DOHH2 (cell line): ENCODE results near the gene DRD2.

ENCODE experiments used
- H3F3A ChIP-seq: fragments of 200-600 bp; sonication (generic), shearing (Covaris generic); 2 replicates; pipeline ENCODE4 v1.6.0; 2016; ENCODE audit warnings: antibody characterized with exemption, mild to moderate bottlenecking; ENCODE audit not compliant: control insufficient read depth, insufficient read depth
- H3K27ac ChIP-seq: fragments of 200-600 bp; sonication (generic); 2 replicates; pipeline ENCODE4 v1.5.1; 2014; ENCODE audit warnings: low read depth, mild to moderate bottlenecking, low read length, moderate library complexity
- H3K27me3 ChIP-seq: fragments of 200-600 bp; sonication (generic); 2 replicates; pipeline ENCODE4 v1.6.1; 2014; ENCODE audit warnings: mild to moderate bottlenecking, low read length, mixed read lengths; ENCODE audit not compliant: control insufficient read depth
- H3K36me3 ChIP-seq: fragments of 200-600 bp; sonication (generic); 2 replicates; pipeline ENCODE4 v1.6.1; 2014; ENCODE audit warnings: mild to moderate bottlenecking, low read length, moderate library complexity, mixed read lengths; ENCODE audit not compliant: control insufficient read depth
- H3K4me1 ChIP-seq: fragments of 200-600 bp; sonication (generic); 2 replicates; pipeline ENCODE4 v1.6.1; 2014; ENCODE audit warnings: mild to moderate bottlenecking, low read length, mixed read lengths; ENCODE audit not compliant: control insufficient read depth
- H3K4me2 ChIP-seq: fragments of 200-600 bp; sonication (generic); 2 replicates; pipeline ENCODE4 v1.6.0; 2014; ENCODE audit warnings: mild to moderate bottlenecking, low read length, moderate library complexity
- H3K4me3 ChIP-seq: fragments of 200-600 bp; sonication (generic); 2 replicates; pipeline ENCODE4 v1.5.1; 2014; ENCODE audit warnings: mild to moderate bottlenecking, low read length, mixed read lengths
- H3K79me2 ChIP-seq: fragments of 200-600 bp; sonication (generic); 2 replicates; pipeline ENCODE4 v1.6.1; 2014; ENCODE audit warnings: mild to moderate bottlenecking, low read length, mixed read lengths; ENCODE audit not compliant: control insufficient read depth
- H3K9me2 ChIP-seq: fragments of 200-600 bp; sonication (generic); replicated peaks from 2 replicates; pipeline ENCODE4 v1.6.1; 2014; ENCODE audit warnings: mild to moderate bottlenecking, low read length, mixed read lengths; ENCODE audit not compliant: control insufficient read depth
- H3K9me3 ChIP-seq: fragments of 200-600 bp; sonication (generic); 2 replicates; pipeline ENCODE4 v1.6.1; 2014; ENCODE audit warnings: antibody characterized with exemption, low read length, mixed read lengths; ENCODE audit not compliant: control insufficient read depth, insufficient read depth
- H4K20me1 ChIP-seq: fragments of 200-600 bp; sonication (generic); 2 replicates; pipeline ENCODE4 v1.6.0; 2014; ENCODE audit warnings: low read depth, mild to moderate bottlenecking, antibody characterized with exemption, low read length, moderate library complexity; ENCODE audit not compliant: control insufficient read depth, insufficient read depth
- CTCF ChIP-seq: fragments of 200-600 bp; sonication (generic); IDR thresholded peaks from one replicate; pipeline ENCODE4 v1.5.1; 2014; ENCODE audit warnings: antibody characterized with exemption, mild to moderate bottlenecking, low read depth, low read length; ENCODE audit not compliant: poor library complexity, severe bottlenecking
- EZH2phosphoT487 ChIP-seq: fragments of 200-600 bp; sonication (generic); IDR thresholded peaks from 2 replicates; pipeline ENCODE4 v1.6.1; 2017; ENCODE audit warnings: borderline replicate concordance, mild to moderate bottlenecking, antibody characterized with exemption, low read length, moderate library complexity, mixed read lengths

The DRD2 gene

GRCh38 chr11:113395782-113396336 lies 79.3 kb downstream of the DRD2 start:
- H3K9me3 ChIP-seq = no peaks in the 10 kb centered on the region
- H3K4me3 ChIP-seq = no peak overlapping the region
- H3K36me3 ChIP-seq = no peaks in the 10 kb centered on the region
- H3K79me2 ChIP-seq = no peaks in the 10 kb centered on the region
- H3K4me2 ChIP-seq = no peak overlapping the region
- H3K9me2 ChIP-seq = no peaks in the 10 kb centered on the region
- H3K4me1 ChIP-seq = no peaks in the 10 kb centered on the region
- H4K20me1 ChIP-seq = no peaks in the 10 kb centered on the region
- no peak overlapping the region for H3K27ac ChIP-seq
- no peaks in the 10 kb centered on the region for H3F3A ChIP-seq
- TF ChIP-seq CTCF (no peak), EZH2phosphoT487 (no peak)
- H3K27me3 ChIP-seq = no peaks in the 10 kb centered on the region

GRCh38 chr11:113394919-113395318 lies 80.3 kb downstream of the DRD2 start:
- H3K27ac ChIP-seq = no peak overlapping the region

GRCh38 chr11:113393501-113393985 lies 81.7 kb downstream of the DRD2 start:
- TF ChIP-seq CTCF (no peak), EZH2phosphoT487 (no peak)

More at GRCh38 chr11:113394919-113395318, 80.3 kb downstream of the DRD2 start:
- TF ChIP-seq EZH2phosphoT487 = no peak
- TF ChIP-seq CTCF = no peak
- H3F3A ChIP-seq = no peaks in the 10 kb centered on the region
- no peaks in the 10 kb centered on the region for H3K4me1 ChIP-seq
- no peaks in the 10 kb centered on the region for H3K36me3 ChIP-seq
- no peaks in the 10 kb centered on the region for H3K9me2 ChIP-seq
- no peak overlapping the region for H3K4me2 ChIP-seq
- no peak overlapping the region for H3K4me3 ChIP-seq
- no peaks in the 10 kb centered on the region for H3K9me3 ChIP-seq
- no peaks in the 10 kb centered on the region for H4K20me1 ChIP-seq
- no peaks in the 10 kb centered on the region for H3K79me2 ChIP-seq
- H3K27me3 ChIP-seq = no peaks in the 10 kb centered on the region

More at GRCh38 chr11:113393501-113393985, 81.7 kb downstream of the DRD2 start:
- no peaks in the 10 kb centered on the region for H4K20me1 ChIP-seq
- no peaks in the 10 kb centered on the region for H3K4me1 ChIP-seq
- H3K36me3 ChIP-seq = no peaks in the 10 kb centered on the region
- no peaks in the 10 kb centered on the region for H3K9me2 ChIP-seq
- no peak overlapping the region for H3K27ac ChIP-seq
- no peak overlapping the region for H3K4me3 ChIP-seq
- no peaks in the 10 kb centered on the region for H3K27me3 ChIP-seq
- no peaks in the 10 kb centered on the region for H3K9me3 ChIP-seq
- H3F3A ChIP-seq = no peaks in the 10 kb centered on the region
- no peak overlapping the region for H3K4me2 ChIP-seq
- no peaks in the 10 kb centered on the region for H3K79me2 ChIP-seq
